ENCODE results near the gene ACTR6.

DNA sequence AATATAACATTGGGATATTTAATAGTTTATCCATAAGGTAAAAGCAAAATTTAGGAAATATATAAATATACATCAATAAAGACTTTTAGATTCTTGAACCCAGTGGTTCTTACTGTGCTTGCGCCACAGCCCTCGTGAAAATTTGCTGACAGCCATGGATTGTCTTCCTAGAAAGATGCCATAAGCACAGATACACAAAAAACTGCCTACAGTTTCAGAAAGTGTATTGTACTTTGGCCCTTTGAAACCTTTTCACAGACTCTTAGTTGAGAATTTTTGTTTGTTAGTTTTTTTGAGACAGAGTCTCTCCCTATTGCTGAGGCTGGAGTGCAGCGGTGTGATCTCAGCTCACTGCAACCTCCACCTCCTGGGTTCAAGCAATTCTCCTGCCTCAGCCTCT, 38.2 kb downstream of the ACTR6 start:
- no peak for TF ChIP-seq POLR2A (IDR thresholded peaks at IDR 0.05; ENCODE audit: low read length)
- no peak for TF ChIP-seq GATA1 (IDR thresholded peaks at IDR 0.05; ENCODE audit: low read depth, low read length)
